ACC112 (cell line): ENCODE results near the gene DCTN1.

Experiments
- H2AFZ ChIP-seq: fragments of 200-600 bp; sonication (generic); one replicate; pipeline ENCODE4 v1.6.0; 2017; ENCODE audit warnings: antibody characterized with exemption, low read length; ENCODE audit not compliant: unreplicated experiment
- H3K27ac ChIP-seq: fragments of 200-600 bp; sonication (generic); 2 replicates; pipeline ENCODE4 v1.5.1; 2014; ENCODE audit warnings: low read depth, mild to moderate bottlenecking, antibody characterized with exemption, low read length, moderate library complexity
- H3K27me3 ChIP-seq: fragments of 200-600 bp; sonication (generic); 2 replicates; pipeline ENCODE4 v1.6.1; 2014; ENCODE audit warnings: mild to moderate bottlenecking, antibody characterized with exemption, low read length, moderate library complexity, mixed read lengths; ENCODE audit not compliant: insufficient read depth
- H3K36me3 ChIP-seq: fragments of 200-600 bp; sonication (generic); 2 replicates; pipeline ENCODE4 v1.6.1; 2016; ENCODE audit warnings: mild to moderate bottlenecking, antibody characterized with exemption, low read length, moderate library complexity, mixed read lengths; ENCODE audit not compliant: insufficient read depth
- H3K4me1 ChIP-seq: fragments of 200-600 bp; sonication (generic); one replicate; pipeline ENCODE4 v1.6.1; 2016; ENCODE audit warnings: low read length, mixed read lengths; ENCODE audit not compliant: insufficient read depth, unreplicated experiment, control insufficient read depth
- H3K4me3 ChIP-seq: fragments of 200-600 bp; sonication (generic); 2 replicates; pipeline ENCODE4 v1.5.1; 2014; ENCODE audit warnings: mild to moderate bottlenecking, low read depth, low read length
- H3K79me2 ChIP-seq: fragments of 200-600 bp; sonication (generic); one replicate; pipeline ENCODE4 v1.6.0; 2016; ENCODE audit warnings: low read length; ENCODE audit not compliant: control insufficient read depth, unreplicated experiment, insufficient read depth

The DCTN1 gene

GRCh38 chr2:74379851-74380789 is at the start of gene DCTN1:
DCTN1 (minus strand) TSS chr2:74380311; CDS start chr2:74380037, 274 bp downstream.
- Histone ChIP-seq H3K36me3 (peaks cover 6% of the 10 kb centered on the region; the same call in 1 of the 2 replicates), H3K27me3 (no peaks in the 10 kb centered on the region), H3K79me2 (peaks cover 62% of the 10 kb centered on the region), H3K27ac (no peak within 1 kb of the TSS), H3K4me3 (peak within 1 kb of the TSS; percentile 78), H2AFZ (no peak within 1 kb of the TSS), H3K4me1 (peaks cover 29% of the 10 kb centered on the region)

- Histone ChIP-seq H3K27ac (no peak overlapping the region), H3K36me3 (peaks cover 4% of the 10 kb centered on the region; the same call in 1 of the 2 replicates)
Measured at GRCh38 chr2:74428675-74429074, 48.6 kb upstream of the DCTN1 start.

GRCh38 chr2:74427551-74427950 is 47.4 kb upstream of the DCTN1 start:
- H3K4me3 ChIP-seq, result no peak overlapping the region
- no peaks in the 10 kb centered on the region for H3K4me1 ChIP-seq
- H3K79me2 ChIP-seq, result no peaks in the 10 kb centered on the region
- H3K27ac ChIP-seq, result no peak overlapping the region
- H2AFZ ChIP-seq, result no peak overlapping the region
- H3K27me3 ChIP-seq, result no peaks in the 10 kb centered on the region
- peaks cover 4% of the 10 kb centered on the region; the same call in 1 of the 2 replicates for H3K36me3 ChIP-seq

More at GRCh38 chr2:74428675-74429074, 48.6 kb upstream of the DCTN1 start:
- H3K79me2 ChIP-seq, result no peaks in the 10 kb centered on the region
- no peak overlapping the region for H3K4me3 ChIP-seq
- H2AFZ ChIP-seq, result no peak overlapping the region
- H3K4me1 ChIP-seq, result no peaks in the 10 kb centered on the region
- no peaks in the 10 kb centered on the region for H3K27me3 ChIP-seq

- Histone ChIP-seq H3K79me2 (no peaks in the 10 kb centered on the region), H3K4me3 (no peak overlapping the region), H3K4me1 (no peaks in the 10 kb centered on the region), H3K36me3 (peaks cover 4% of the 10 kb centered on the region; the same call in 1 of the 2 replicates), H3K27me3 (no peaks in the 10 kb centered on the region), H3K27ac (no peak overlapping the region), H2AFZ (no peak overlapping the region)
Measured at GRCh38 chr2:74426181-74426758, 46.2 kb upstream of the DCTN1 start.

GRCh38 chr2:74425523-74425922 is 45.4 kb upstream of the DCTN1 start:
- H3K36me3 ChIP-seq, result peaks cover 4% of the 10 kb centered on the region; the same call in 1 of the 2 replicates
- H3K4me1 ChIP-seq, result no peaks in the 10 kb centered on the region
- H2AFZ ChIP-seq, result no peak overlapping the region
- H3K27ac ChIP-seq, result no peak overlapping the region
- no peaks in the 10 kb centered on the region for H3K27me3 ChIP-seq
- no peaks in the 10 kb centered on the region for H3K79me2 ChIP-seq
- no peak overlapping the region for H3K4me3 ChIP-seq

GRCh38 chr2:74424995-74425406 is 44.9 kb upstream of the DCTN1 start:
- H2AFZ ChIP-seq, result no peak overlapping the region
- no peak overlapping the region for H3K4me3 ChIP-seq
- no peaks in the 10 kb centered on the region for H3K4me1 ChIP-seq
- H3K36me3 ChIP-seq, result peaks cover 4% of the 10 kb centered on the region; the same call in 1 of the 2 replicates
- H3K27ac ChIP-seq, result no peak overlapping the region
- H3K27me3 ChIP-seq, result no peaks in the 10 kb centered on the region
- H3K79me2 ChIP-seq, result no peaks in the 10 kb centered on the region

- H2AFZ ChIP-seq, result no peak overlapping the region
- no peak overlapping the region for H3K27ac ChIP-seq
- no peaks in the 10 kb centered on the region for H3K27me3 ChIP-seq
- no peaks in the 10 kb centered on the region for H3K79me2 ChIP-seq
- H3K4me1 ChIP-seq, result peaks cover 1% of the 10 kb centered on the region
- H3K4me3 ChIP-seq, result no peak overlapping the region
- peaks cover 4% of the 10 kb centered on the region; the same call in 1 of the 2 replicates for H3K36me3 ChIP-seq
Measured at GRCh38 chr2:74424139-74424992, 44.3 kb upstream of the DCTN1 start.

GRCh38 chr2:74423231-74424095 is 43.4 kb upstream of the DCTN1 start:
- Histone ChIP-seq H3K36me3 (peaks cover 4% of the 10 kb centered on the region; the same call in 1 of the 2 replicates), H3K27ac (no peak overlapping the region), H3K79me2 (no peaks in the 10 kb centered on the region), H3K4me1 (peaks cover 3% of the 10 kb centered on the region), H2AFZ (no peak overlapping the region), H3K4me3 (no peak overlapping the region), H3K27me3 (no peaks in the 10 kb centered on the region)

GRCh38 chr2:74421221-74421870 is 41.2 kb upstream of the DCTN1 start, which contains the start of the genes C2orf81 and WDR54:
C2orf81 (minus strand) TSS chr2:74421619; CDS start chr2:74421560, 59 bp downstream.
WDR54 (plus strand) TSS chr2:74421730; CDS start chr2:74422154, 424 bp downstream.
- H3K4me3 ChIP-seq, result peak within 1 kb of the TSS; percentile 92
- no peaks in the 10 kb centered on the region for H3K79me2 ChIP-seq
- no peaks in the 10 kb centered on the region for H3K27me3 ChIP-seq
- peak within 1 kb of the TSS; percentile 79 for H2AFZ ChIP-seq
- H3K36me3 ChIP-seq, result peaks cover 4% of the 10 kb centered on the region; the same call in 1 of the 2 replicates
- peaks cover 3% of the 10 kb centered on the region for H3K4me1 ChIP-seq
- peak within 1 kb of the TSS; percentile 82 for H3K27ac ChIP-seq
